Effector CD4-positive, alpha-beta T cell (primary cell): Measurements from ENCODE around the gene CDKN2B.
A peak's percentile ranks its signal among the peaks of the same experiment; 100 is the strongest.

ENCODE experiments used
- DNase-seq: peaks from one replicate; pipeline ENCODE4 v3.0.0-alpha.2; 2020

Gene CDKN2B

DNA sequence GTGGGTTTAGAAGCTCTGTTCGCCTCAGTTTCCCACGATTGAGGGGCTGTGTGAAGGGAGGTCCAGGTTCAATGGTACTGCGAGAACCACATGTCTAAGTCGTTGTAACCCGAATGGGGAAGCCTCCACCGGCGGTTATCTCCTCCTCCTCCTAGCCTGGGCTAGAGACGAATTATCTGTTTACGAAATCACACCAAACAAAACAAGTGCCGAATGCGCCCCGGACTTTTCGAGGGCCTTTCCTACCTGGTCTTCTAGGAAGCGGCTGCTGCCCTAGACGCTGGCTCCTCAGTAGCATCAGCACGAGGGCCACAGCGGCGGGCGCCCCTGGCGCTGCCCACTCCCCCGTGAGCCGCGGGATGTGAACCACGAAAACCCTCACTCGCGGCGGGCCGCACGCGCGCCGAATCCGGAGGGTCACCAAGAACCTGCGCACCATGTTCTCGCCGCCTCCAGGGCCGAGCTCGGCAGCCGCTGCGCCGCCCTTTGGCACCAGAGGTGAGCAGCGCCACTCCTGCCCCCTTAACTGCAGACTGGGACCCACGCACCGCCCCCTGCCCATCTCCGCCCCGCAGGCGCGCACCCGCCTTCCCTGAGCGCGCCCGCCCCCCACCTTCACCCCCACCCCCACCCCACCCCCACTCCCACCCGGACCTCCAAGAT, 15.1 kb downstream of the CDKN2B start, which contains the start of gene CDKN2A:
TSS of gene CDKN2A (minus strand) at position 500 of the 663 bp plus-strand sequence.
- peak; percentile 24 for DNase-seq

GRCh38 chr9:21993007-21993406, 16.1 kb downstream of the CDKN2B start:
- no peak for DNase-seq

- DNase-seq, result no peak
Observed at GRCh38 chr9:21991072-21991959, 17.8 kb downstream of the CDKN2B start.

GRCh38 chr9:21989440-21990189, 19.5 kb downstream of the CDKN2B start:
- DNase-seq, result no peak

DNA sequence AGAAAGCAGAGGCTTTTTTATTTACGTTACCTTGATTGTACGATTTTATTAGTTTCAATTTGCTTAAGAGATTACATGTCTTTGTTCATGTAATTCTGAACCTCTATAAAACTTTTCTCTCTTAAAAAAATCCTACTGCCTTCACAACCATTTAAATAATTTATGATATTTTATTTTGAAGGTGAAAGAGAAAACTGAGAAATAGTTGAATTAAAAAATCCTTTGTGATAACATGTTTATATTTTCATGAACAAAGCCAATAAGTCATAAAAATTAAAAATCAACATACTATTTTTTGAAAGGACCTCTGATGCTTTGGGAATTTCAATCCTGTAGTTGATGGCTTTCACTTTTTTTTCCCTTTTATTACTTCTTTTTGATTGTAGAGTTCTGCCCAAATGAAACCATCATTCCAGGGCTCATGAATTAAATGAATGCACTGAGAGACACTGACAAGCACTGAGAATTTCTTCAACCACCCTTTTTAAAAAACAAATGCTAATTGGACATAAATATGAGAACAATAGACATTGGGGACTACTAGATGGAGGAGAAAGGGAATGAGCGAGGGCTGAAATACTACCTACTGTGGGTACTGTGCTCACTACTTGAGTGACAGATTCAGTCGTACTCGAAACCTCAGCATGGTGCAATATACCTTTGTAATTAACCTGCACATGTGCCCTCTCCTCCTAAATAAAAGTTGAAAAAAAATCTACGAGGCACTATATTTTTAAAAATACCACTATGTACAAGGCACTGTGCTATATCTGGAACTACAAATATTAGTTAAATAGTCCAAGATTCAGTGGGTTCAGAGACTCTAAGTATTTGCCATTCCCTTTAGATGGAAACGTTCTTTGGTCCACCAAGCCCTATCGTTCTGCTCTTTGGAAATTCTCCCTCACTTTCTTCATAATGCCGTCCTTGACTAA, 20.8 kb downstream of the CDKN2B start:
- no peak for DNase-seq

GRCh38 chr9:21985964-21986667, 23.0 kb downstream of the CDKN2B start:
- no peak for DNase-seq

DNA sequence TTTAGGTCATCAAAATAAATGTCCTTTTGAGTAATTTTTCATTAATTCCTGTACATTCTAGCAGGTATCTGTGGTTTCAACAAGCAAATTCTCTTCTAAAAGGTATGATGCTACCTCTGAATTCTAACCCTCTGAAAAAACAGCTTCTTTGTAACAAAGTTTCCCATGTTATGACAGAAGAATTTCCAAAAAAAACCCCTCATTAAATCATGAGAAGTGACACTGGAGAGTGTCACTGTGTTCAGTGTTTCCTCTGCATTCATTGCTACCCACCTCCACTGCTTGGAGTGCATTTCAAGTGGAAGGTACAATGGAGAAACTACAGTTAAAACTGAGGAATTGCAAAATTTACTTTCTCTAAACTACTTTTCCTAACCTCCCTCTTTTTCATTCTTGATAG, 25.0 kb downstream of the CDKN2B start:
- no peak for DNase-seq

GRCh38 chr9:21983561-21983935, 25.6 kb downstream of the CDKN2B start:
- no peak for DNase-seq

GRCh38 chr9:21982861-21983560, 26.1 kb downstream of the CDKN2B start:
- DNase-seq, result no peak

DNA sequence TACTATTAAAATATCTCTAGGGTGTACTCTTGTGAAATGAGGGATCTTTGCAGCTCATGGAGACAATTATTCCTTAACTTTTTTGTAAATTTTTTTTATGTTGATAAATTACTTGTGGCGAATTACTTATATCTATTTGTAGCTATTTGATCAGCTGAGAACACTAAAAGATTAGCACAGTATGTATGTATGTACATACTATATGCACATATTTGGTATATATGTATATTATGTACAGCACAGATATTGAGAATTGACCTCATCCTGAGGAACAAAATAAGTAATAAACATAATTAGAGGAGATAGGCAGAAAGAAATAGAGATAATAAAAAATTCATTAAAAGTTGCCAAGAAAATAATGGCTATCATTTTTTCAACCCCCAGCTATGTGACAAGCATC, 26.7 kb downstream of the CDKN2B start:
- no peak for DNase-seq

- no peak for DNase-seq
Observed at GRCh38 chr9:21976334-21976875, 32.7 kb downstream of the CDKN2B start.

- DNase-seq, result no peak
Observed at GRCh38 chr9:21974722-21975409, 34.2 kb downstream of the CDKN2B start.

DNA sequence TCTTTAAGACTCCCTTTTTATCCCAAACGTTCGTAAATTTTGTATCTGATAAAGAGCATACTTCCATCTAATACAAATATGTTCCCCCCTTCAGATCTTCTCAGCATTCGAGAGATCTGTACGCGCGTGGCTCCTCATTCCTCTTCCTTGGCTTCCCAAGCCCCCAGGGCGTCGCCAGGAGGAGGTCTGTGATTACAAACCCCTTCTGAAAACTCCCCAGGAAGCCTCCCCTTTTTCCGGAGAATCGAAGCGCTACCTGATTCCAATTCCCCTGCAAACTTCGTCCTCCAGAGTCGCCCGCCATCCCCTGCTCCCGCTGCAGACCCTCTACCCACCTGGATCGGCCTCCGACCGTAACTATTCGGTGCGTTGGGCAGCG, 34.8 kb downstream of the CDKN2B start:
- no peak for DNase-seq

GRCh38 chr9:21972361-21972760, 36.7 kb downstream of the CDKN2B start:
- DNase-seq, result no peak

DNA sequence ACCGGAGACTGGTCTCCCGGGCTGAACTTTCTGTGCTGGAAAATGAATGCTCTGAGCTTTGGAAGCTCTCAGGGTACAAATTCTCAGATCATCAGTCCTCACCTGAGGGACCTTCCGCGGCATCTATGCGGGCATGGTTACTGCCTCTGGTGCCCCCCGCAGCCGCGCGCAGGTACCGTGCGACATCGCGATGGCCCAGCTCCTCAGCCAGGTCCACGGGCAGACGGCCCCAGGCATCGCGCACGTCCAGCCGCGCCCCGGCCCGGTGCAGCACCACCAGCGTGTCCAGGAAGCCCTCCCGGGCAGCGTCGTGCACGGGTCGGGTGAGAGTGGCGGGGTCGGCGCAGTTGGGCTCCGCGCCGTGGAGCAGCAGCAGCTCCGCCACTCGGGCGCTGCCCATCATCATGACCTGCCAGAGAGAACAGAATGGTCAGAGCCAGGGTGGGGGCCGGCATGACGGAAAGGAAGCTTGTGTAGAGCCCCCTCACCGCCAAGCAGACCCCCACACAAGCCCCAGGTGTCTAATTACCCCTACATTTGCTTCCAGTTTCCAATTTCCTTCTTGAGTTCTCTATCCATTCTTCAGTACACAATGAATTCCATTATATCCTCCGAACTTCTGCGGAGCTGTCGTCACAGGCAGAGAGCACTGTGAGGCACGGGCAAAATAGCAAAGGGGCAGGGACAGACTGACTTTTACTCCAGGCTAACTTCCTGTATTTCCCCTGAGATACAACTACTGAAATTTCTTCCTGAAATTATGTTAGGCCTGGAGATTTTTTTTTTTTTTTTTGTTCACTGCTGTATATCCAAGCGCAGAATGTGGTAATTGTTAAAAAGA, 38.1 kb downstream of the CDKN2B start:
- DNase-seq, result no peak

DNA sequence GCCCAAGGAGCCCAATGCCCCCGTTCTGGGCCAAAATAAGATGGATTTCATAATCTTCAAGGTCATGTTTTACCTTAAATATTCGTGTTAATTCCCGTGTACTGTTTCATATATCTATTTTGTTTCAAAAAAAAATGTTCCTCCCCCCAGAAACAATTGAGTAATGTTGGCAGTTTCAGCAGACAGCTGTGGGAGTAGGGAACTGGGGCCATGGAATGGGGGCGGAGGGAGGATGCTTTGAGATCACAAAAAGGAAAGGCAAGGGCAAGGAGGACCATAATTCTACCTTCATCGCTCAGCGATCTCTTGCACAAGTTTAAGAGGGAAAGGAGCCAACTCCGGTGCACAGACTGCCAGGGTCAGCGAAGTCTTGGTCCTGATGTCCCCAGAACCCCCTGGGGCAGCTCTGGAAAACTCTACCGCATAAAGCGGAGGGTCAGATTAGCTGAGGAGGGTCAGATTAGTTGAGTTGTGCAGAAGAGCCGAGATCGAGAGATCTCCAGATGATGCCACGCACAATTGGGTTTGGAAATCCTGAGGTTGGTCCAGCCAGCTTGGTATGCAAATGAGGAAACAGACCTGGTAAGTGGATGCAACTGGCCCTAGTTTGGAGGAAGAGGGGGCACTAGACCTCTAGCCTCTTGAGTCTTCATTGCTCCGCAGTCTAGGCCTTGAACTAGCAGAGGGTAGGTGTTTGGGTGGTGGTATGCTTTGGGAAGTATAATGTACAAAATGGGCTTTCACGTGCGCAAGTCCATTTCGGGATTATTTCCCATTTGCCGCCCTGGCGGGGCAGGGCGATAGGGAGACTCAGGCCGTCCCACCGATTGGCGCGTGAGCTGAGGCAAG, 38.9 kb downstream of the CDKN2B start:
- no peak for DNase-seq

DNA sequence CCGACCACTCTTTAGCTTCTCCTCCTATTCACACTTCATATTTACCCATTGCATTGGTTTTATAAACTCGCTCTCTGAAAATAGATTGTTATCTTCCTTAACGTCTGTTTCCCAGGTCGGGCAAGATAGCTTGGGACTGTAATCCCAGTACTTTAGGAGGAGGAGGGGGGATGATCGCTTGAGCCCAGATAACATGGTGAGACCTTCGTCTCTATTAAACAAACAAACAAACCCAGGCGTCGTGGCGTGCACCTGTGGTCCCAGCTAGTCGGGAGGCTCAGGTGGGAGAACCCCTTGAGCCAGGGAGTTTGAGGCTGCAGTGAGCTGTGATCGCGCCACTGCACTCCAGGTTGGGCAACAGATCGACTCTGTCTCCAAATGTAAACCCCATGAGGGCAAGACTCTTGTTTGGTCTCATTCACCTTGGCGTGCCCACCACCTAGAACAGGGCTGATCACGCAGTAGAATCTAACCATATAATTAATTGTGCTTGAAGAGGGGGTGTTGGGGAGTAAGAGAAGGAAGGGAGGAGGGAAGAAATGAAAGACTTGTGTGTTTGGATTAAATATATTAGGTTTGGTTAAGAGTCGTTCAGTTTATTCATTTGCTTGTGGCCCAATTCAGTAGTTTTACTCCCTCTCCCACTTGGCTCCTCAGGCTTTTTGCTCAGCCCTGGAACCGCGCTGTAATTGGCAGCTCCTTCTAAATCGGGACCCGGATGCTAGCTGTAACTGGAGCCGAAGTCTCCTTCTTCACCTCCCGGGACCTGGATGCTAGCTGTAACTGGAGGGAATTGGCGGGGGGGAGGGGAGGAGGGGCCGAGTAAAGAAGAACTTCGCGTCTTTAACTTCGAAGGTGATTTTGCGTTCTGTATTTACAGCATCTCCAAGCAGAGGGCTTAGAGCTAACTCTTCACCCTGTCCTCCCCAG, 39.8 kb downstream of the CDKN2B start:
- DNase-seq, result no peak
